ENCODE results near the gene FCRL5.
"Not testable (repeated sequence)": the region's sequence is repeated elsewhere in the genome, so short reads cannot be mapped to it uniquely, and the experiment has no call there.

Gene FCRL5

GRCh38 chr1:157551694-157552693, at the start of gene FCRL5:
FCRL5 (minus strand) TSS chr1:157552515; CDS start chr1:157552362, 153 bp downstream.
- no peak for DNase-seq (ENCODE audit: low read depth)

DNA sequence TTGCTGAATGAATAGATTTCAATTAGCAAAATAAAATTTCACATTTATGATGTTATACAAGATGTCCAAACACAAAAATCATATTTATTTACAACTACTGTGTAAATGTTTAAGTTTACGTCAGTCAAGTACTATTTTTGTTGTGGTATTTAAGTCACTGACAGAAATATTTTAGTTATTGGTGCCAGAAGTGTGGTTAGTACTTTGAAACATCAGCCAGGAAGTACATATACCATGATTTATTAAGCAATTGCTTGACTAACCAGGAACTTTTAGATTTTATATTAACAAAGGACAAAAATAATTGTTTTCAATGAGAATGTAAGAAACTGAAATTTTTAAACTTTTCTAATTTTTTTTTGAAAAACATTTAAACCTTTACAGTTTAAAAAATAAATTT, 47.9 kb upstream of the FCRL5 start:
- DNase-seq (ENCODE audit: low read depth) = no peak

- no peak for DNase-seq (ENCODE audit: low read depth)
Measured at GRCh38 chr1:157597959-157598667, 45.8 kb upstream of the FCRL5 start, which contains the start of gene FCRL4. FCRL4 (minus strand) TSS chr1:157598085; CDS start chr1:157597944, 141 bp downstream.

DNA sequence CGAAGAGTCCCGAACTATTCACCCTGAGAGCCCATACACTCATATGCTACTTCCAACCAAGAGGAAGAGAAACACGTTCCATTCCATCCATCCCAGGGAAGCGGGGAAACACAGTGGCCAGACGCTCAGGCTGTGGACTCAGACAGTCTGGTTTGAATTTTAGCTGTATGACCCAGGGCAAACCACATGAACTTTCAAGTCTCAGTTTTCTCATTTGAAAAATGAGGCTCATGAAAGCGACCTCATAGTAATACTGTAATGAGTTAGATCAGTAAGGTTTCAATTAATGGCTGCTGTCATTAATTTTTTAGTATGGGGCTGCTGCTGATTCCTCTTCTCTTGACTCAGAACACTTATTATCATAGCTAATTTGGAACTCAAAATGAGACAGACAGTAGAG, 44.1 kb upstream of the FCRL5 start:
- DNase-seq (ENCODE audit: low read depth) = no peak

GRCh38 chr1:157595356-157595755, 43.0 kb upstream of the FCRL5 start:
- DNase-seq (ENCODE audit: low read depth) = no peak

DNA sequence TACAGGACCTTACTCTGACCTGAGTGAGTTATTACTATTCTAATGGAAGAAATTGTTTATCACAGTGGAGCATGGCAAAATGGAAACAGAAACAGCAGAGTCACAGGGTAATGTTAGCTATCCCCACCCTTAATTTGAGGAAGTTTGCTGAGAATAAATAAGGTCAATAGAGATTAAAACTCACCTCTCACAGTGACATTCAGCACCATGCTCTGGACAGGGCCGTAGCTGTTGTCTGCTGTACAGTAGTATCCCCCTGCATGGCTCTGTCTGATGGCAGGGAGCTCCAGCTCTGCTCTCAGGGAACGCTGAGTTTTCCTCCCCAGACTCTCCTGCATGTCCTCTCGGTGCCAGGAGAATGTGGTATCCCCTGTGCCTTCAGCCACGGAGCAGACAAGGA, 33.7 kb upstream of the FCRL5 start:
- no peak for DNase-seq (ENCODE audit: low read depth)

GRCh38 chr1:157584503-157584902, 32.2 kb upstream of the FCRL5 start:
- no peak for DNase-seq (ENCODE audit: low read depth)

- no peak for DNase-seq (ENCODE audit: low read depth)
Measured at GRCh38 chr1:157580828-157581210, 28.5 kb upstream of the FCRL5 start.

GRCh38 chr1:157580179-157580827, 28.0 kb upstream of the FCRL5 start:
- DNase-seq (ENCODE audit: low read depth) = peak; percentile 29

- no peak for DNase-seq (ENCODE audit: low read depth)
Measured at GRCh38 chr1:157577420-157577819, 25.1 kb upstream of the FCRL5 start.

GRCh38 chr1:157575744-157576143, 23.4 kb upstream of the FCRL5 start:
- DNase-seq (ENCODE audit: low read depth) = no peak

- DNase-seq (ENCODE audit: low read depth) = no peak
Measured at GRCh38 chr1:157574836-157575235, 22.5 kb upstream of the FCRL5 start.

DNA sequence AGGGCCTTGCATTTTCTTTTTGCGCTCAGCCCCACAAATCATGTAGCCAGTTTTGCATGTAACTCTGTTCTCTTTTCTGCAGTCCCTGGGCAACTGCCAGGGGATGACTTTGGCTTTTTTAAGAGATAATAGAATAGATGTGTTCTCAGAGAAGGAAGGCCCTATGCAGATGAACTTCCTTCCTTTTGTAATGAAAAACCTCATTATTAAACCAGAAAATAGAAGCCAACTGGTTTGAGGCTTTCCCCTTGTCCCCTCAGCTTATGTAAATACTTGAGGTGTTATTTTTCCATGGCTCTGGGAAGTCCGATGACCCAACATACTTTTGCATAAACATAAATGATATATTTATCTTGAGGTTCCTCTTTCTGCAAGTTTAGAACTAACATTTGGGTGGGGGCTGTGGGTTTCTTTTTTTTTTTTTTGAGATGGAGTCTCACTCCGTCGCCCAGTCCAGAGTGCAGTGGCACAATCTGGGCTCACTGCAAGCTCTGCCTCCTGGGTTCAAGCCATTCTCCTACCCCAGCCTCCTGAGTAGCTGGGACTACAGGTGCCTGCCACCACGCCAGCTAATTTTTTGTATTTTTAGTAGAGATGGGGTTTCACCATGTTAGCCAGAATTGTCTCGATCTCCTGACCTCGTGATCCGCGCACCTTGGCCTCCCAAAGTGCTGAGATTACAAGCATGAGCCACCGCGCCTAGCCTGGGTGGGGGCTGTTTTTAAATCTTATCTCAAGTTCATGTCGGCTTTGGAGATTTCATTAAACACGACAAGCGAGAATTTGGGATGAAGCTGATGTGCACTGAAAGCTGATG, 14.4 kb upstream of the FCRL5 start:
- DNase-seq (ENCODE audit: low read depth) = no peak

- no peak for DNase-seq (ENCODE audit: low read depth)
Measured at GRCh38 chr1:157562515-157562914, 10.2 kb upstream of the FCRL5 start.

DNA sequence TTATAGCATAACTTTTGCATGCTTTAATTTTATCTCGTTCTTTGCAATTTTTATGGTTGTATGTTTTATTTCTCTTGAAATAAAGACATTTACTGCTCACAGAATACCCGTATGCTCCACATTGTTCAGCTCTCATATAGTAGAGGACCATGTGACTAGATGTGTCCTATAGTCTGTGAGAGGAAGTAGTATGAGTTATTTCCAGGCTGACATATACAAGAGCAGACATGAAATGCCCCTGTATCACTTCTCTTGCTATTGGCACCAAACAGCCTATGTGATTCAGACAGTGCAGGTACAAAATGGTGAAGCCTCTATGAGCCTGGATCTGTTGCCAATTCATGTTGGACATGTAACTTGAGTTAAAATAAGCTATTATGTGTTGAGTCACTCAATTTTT, 5.8 kb upstream of the FCRL5 start:
- DNase-seq (ENCODE audit: low read depth) = no peak

- DNase-seq (ENCODE audit: low read depth) = not testable (repeated sequence)
Measured at GRCh38 chr1:157548081-157548480, 4.2 kb downstream of the FCRL5 start.

GRCh38 chr1:157542676-157543075, 9.6 kb downstream of the FCRL5 start:
- DNase-seq (ENCODE audit: low read depth) = no peak

GRCh38 chr1:157540852-157541251, 11.5 kb downstream of the FCRL5 start:
- no peak for DNase-seq (ENCODE audit: low read depth)

DNA sequence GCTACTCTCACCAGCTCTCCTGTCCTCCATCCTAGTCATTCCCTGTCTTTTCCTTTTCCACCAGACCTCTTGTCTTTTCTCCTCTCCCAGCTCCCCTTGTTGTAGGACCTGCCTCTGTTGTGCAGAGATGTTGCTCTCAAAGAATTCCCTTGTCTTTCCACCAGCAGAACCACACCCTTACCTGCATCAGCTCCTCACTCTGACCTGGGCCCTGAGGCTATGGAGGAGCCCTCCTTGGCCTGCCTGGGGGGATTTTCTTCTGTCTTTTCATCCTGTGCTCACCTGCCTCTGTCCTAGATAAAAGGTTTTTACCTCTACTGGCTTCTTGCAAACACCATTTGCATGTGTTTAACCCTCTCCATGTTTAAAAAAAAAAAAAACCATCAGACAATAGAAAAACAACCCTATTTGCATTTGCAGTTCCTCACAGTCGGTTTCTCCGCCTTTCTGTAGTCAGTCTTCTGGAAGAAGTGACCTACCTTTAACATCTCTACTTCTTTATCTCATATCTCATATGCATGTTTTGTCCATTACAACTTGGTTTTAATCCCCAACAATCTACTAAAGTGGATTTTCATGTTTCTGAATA, 12.1 kb downstream of the FCRL5 start:
- no peak for DNase-seq (ENCODE audit: low read depth)

- no peak for DNase-seq (ENCODE audit: low read depth)
Measured at GRCh38 chr1:157539568-157539967, 12.7 kb downstream of the FCRL5 start.

DNA sequence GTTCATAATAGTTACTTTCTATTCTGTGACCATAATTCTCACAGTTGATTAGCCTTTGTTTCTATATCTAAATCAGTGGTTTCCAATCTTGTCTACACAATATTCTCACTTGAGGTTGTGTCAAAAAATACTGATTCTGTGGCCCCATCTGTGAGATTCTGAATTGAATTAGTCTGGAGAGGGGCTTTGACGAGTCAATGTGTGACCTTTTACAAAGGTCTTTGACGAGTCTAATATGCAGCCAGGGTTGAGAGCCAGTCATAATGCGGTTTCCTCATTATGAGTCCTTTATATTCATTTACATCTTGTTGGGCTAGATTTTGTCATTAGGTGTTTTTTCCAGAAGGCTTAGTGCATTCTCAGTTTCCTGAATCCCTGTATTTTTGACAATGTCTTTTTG, 19.7 kb downstream of the FCRL5 start:
- DNase-seq (ENCODE audit: low read depth) = no peak

Measured in CMK (cell line).